HG03097 (cell line): ENCODE results near the gene CREB5.
"Not testable (repeated sequence)": the region's sequence is repeated elsewhere in the genome, so short reads cannot be mapped to it uniquely, and the experiment has no call there.

Source experiments
- ATAC-seq: cut with Tn5 transposase; IDR thresholded peaks from one replicate; pipeline ENCODE4 v1.9.1; 2021; ENCODE audit not compliant: unreplicated experiment, low FRiP score

CREB5 gene

GRCh38 chr7:28755255-28755654 lies 342.9 kb downstream of the CREB5 start:
- ATAC-seq = no peak

DNA sequence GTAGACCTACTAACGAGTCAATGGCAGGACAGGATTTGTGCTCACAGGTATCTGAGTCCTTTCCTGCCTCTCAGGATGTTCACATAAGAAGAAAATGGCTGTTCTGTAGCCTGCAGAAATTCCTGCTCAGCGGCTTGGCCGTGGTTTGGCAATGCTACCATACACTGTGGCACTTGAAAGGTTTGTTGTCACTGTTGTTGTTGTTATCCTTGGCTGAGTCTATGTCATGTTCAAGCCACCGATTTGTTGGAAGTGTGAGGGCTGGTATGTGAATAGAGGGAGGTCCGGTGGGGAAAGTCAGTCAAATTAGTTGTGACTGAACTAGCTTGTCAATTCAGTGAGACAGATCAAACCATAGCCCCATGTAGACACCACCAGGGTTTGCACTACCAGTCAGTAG lies 345.9 kb downstream of the CREB5 start:
- no peak for ATAC-seq

DNA sequence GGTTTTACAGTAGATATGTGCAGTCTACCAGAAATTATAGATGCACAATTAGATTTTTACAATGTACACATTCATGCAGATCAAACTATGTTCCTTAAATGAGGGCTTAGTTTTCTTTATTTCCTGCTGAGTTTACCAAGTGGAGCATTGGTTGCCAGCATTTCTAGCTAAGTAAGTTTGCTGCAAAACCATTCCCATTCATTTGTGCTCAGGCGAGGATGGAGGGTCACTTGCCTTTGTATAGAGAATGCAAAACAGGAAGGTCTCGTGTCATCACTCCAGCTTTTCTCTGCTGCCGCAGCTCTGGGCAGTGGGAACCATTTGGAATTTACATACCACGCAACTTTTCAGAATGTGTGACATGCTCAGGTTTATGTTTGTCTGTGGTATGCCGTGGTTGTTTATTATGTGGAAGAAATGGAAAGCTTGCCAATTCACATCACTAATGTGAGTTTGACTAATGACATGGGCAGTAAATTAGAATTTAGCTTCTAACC lies 347.2 kb downstream of the CREB5 start:
- ATAC-seq = no peak

DNA sequence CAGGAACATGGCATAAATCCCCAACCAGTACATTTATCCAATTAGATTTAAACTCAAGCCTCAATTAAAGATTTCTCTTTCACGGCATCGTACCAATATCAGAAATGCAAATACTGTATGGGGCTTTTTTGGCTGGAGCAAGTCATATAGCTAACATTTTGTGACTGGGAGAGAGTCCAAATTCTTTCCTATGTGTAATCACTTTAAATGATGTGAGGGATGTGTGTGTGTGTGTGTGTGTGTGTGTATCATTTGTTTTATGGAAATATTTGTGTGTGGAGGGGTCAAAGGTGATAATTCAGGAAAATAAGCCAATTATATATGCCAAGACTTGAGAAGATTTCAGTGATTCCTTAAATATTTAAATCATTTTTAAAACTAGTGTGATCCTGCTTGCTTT lies 349.2 kb downstream of the CREB5 start:
- ATAC-seq = no peak

DNA sequence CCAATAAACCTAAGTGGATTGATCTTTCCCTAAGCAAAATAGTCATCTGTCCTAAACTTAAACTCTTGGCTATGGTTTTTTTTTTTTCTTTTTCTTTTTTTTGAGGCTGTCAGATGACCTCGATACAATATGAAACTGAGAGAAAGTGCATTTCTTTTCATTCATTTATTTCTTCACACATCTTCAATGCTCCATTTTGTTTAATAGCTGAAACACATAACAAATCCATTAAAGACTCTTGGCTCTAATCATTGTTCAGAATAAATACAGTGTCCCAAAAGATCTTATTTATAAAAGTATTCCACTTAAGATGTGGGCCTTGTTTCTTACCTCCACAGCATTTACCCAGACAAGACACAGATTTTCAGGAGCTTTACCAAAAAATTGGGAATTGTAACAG lies 350.3 kb downstream of the CREB5 start:
- no peak for ATAC-seq

DNA sequence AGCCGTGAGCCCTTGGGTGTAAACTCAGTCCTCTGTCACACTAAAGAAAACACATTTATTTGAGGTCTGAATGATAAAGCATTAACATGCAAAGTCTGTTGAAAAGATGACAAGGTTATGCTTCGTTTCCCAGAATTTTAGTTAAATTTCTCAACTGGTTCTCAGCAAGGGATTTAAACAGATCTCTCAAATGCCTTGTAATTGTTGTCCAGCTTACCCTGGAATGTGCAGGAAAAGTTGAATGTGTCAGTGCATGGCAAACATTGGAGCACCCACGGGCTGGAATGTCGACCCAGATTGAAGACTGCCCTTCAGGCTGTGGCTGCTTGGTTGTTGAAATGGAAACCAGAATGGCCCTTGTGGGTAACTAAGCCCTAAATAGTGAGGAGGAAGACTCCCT lies 354.0 kb downstream of the CREB5 start:
- no peak for ATAC-seq

DNA sequence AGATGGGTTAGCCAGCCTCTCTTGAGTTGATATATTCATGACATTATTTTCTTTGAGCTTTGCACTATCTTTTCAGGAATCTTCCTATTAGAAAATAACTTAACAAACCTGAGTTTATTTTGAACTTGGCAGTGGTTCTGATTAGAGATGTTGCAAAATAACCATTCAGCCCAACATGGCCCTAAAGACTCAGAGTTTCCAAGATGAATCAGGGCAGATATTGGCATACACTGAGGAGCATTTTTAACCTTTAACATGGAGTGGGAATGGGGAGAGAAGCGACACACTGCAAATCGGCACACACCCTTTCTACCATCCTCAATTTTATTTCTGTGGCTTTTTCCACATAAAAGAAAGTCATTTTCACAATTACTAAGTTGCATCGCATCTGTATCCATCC lies 355.0 kb downstream of the CREB5 start:
- no peak for ATAC-seq

DNA sequence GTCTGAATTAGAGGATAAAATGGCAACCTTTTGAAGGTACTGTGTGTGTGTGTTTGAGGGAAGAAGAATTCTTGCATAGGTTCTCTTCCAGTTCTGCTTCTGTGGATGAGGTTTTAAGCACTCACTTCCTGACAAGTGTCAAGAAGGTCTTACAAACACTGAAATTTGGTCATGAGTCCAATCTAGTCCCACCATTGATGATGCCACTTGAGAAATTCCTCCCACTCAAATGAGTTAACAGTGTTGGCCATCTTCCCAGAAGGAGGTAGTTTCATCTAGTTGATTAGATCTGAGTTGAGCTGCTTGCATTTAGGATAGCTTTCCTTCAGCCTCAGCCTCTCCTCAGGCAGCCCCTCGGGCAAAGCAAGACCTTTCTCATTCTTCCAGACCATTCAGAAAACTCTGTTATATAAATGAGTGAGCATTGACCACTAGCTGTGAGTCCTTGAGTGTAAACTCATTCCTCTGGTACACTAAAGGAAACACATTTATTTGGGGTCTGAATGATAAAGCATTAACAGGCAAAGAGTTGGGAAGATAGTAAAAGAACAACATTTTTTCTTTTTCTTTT lies 356.3 kb downstream of the CREB5 start:
- no peak for ATAC-seq

GRCh38 chr7:28771906-28772622 lies 359.7 kb downstream of the CREB5 start:
- no peak for ATAC-seq

- no peak for ATAC-seq
Measured at GRCh38 chr7:28773423-28774145, 361.3 kb downstream of the CREB5 start.

DNA sequence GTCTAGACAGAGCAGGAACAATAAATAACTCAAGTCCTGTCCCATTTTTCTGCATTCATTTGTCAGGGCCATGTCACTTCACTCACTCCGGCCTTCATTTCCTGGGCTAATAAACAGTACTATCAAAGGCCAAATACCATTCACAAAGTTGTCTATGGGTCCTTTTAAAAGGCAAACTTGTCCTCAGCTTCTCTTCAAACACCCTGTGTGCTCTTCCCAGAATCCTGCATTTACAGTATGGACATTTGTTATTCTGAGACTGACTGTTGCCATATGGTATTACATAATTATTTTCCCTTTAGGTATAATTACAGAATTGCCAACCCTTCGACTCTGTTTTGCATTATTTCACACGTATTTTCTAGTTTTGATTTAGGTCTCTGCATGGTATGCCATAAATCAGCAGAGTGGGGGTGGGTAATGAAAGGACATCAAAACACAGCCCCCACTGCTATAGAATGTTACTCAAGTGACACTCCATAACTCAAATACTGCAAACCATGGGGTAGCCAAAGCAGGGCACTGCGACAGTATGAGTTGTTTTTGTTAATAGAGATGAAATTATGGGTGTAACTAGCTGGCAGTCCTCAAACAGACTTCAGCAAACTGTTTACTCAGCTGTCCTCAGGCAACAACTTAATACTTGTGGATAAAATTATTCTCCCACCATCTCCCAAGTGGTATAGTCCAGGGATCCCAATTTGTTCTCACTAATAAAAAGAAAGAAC lies 362.1 kb downstream of the CREB5 start:
- no peak for ATAC-seq

DNA sequence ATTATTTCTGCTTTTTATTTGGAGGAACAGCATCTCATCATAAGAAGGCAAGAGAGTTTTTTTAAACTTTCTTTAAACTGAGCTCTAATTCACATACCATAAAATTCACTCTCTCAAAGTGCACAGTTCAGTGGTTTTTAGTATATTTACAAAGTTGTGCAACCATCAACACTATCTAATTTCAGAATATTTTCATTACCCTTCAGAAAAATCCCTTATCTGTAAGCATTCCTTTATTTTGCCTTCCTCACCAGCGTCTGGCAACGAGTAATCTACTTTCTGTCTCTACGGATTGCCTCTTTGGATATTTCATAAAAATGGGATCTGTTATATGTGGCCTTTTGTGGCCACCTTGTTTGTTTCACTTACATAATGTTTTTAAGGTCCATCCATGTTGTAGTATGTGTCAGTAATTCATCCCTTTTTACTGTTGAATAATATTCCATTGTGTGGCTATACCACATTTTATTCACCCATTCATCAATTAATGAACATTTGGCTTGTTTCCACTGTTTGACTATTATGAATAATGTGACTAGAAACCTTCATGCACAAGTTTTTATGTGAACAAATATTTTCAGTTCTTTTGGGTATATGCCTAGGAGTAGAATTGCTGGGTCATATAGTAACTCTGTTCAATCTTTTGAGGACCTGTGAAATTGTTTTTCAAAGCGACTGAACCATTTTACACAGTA lies 364.3 kb downstream of the CREB5 start:
- ATAC-seq = no peak

GRCh38 chr7:28778786-28779185 lies 366.5 kb downstream of the CREB5 start:
- no peak for ATAC-seq

DNA sequence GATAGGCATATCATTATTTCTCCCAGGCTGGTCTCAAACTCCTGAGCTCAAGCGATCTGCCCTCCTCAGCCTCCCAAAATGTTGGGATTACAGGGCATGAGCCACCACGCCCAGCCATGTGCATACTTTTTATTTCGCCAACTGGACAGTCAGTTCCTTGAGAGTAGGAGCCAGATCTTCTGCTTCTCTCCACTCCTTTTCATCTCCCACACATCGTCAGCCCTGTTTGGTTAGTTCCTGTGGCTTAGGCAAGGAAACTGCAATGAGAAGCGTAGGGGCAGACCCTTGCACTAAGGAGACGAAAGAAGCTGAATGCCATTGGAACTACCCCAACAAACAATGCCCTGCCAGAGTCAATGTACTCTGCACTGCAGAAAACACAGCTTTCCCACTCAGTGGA lies 367.6 kb downstream of the CREB5 start:
- no peak for ATAC-seq

- no peak for ATAC-seq
Measured at GRCh38 chr7:28782362-28782761, 370.0 kb downstream of the CREB5 start.

DNA sequence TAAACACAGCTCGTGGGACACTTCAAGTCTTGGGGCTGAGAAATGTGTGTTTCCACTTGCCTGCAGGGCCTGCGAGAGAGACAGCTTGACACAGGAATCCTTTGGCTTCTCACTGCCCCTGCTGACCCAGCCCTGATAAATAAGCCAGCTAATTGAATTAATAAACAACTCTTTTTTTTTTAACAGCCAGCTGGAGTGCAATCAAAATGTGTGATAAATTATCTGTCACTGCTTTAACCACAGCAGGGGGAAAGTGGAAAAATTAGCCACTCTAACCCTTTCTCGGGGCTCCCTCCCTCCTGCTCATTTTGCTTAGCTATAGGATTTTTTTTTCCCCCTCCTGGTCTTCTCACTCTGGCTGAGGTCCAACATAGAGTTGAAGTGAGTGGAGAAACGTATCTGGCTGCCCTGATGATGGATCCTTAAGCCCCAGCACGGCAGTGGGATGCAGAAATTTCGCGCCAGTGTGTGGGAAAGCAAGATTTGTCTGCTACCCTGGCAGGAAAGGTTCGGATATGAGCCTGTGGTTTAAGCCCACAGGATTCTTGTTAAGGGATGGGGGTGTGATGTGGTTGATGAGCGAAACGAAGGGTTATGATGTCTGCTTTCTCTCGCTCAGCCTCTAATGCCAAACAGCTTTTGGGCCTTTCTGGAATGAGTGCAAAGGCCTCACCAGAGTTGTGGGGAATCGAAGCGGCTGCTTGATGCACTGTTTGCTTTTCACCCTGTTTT lies 372.0 kb downstream of the CREB5 start:
- ATAC-seq = no peak

- no peak for ATAC-seq
Measured at GRCh38 chr7:28785041-28785995, 373.0 kb downstream of the CREB5 start.

DNA sequence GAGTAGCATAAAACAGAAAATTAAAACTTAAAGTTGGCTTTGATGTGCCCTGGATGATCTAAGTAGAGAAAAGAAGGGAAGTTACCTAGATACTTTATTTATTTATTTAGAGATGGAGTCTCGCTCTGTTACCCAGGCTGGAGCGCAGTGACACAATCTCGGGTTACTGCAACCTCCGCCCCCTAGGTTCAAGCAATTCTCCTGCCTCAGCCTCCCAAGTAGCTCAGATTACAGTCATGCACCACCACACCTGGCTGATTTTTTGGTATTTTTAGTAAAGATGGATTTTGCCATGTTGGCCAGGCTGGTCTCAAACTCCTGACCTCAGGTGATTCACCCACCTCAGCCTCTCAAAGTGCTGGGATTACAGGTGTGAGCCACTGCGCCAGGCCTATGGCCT lies 373.8 kb downstream of the CREB5 start:
- not testable (repeated sequence) for ATAC-seq

GRCh38 chr7:28787106-28787505 lies 374.8 kb downstream of the CREB5 start:
- no peak for ATAC-seq
